Measurements from ENCODE around the gene ING5. TPM values are rescaled to one million over a fixed set of nuclear protein-coding genes. Genes with fewer than 3 reads are reported as not detected.
"Not testable (repeated sequence)": the region's sequence is repeated elsewhere in the genome, so short reads cannot be mapped to it uniquely, and the experiment has no call there.

The ING5 gene
- total and polyA plus RNA-seq, 3 experiments from 2014 or later: 19.5 to 48.4 (median 44.4) TPM

DNA sequence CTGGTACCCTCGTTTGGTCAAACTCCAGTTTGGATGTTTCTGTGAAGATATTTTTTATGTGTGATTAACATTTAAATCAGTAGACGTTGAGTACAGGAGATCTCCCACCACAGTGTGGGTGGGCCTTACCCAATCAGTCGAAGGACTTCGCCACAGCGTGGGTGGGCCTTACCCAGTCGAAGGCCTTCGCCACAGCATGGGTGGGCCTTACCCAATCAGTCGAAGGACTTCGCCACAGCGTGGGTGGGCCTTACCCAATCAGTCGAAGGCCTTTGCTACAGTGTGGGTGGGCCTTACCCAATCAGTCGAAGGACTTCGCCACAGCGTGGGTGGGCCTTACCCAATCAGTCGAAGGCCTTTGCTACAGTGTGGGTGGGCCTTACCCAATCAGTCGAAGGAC, 58.1 kb downstream of the ING5 start:
- H3K4me3 Mint-ChIP-seq: peak overlapping the region in 2 of 7 donors; percentile 8 to 10
- peaks cover 11 to 40% (median 17%) of the 10 kb centered on the region in 3 donors for H3K36me3 Mint-ChIP-seq
- H3K27ac Mint-ChIP-seq: peak overlapping the region in 5 of 8 donors; percentile 30 to 68 (median 48)
- H3K27ac ChIP-seq (ENCODE audit: low read depth, low read length); POLR2A ChIA-PET; H3K4me3 ChIP-seq (ENCODE audit: low read length); H3K9me3 Mint-ChIP-seq; H3K9me3 ChIP-seq (ENCODE audit: low read length); H3K27me3 ChIP-seq (ENCODE audit: insufficient read depth, low read length, poor library complexity, severe bottlenecking); H3K36me3 ChIP-seq (ENCODE audit: insufficient read depth, low read length); H3K27me3 Mint-ChIP-seq; CTCF ChIA-PET: not testable (repeated sequence)
- H3K4me1 Mint-ChIP-seq: peaks cover 31 to 40% (median 40%) of the 10 kb centered on the region in 3 donors
- peaks cover 22% of the 10 kb centered on the region for H3K4me1 ChIP-seq (ENCODE audit: insufficient read depth, low read length)
- peak in 1 of 5 donors; percentile 38 for DNase-seq

DNA sequence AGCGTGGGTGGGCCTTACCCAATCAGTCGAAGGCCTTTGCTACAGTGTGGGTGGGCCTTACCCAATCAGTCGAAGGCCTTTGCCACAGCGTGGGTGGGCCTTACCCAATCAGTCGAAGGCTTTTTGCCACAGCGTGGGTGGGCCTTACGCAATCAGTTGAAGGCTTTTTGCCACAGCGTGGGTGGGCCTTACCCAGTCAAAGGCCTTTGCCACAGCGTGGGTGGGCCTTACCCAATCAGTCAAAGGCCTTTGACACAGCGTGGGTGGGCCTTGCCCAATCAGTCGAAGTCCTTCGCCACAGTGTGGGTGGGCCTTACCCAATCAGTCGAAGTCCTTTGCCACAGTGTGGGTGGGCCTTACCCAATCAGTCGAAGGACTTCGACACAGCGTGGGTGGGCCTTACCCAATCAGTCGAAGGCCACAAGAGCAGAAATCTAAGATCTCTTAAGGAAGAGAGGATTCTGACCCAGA, 58.5 kb downstream of the ING5 start:
- peak in 1 of 5 donors; percentile 54 for DNase-seq
- Histone ChIP-seq H3K4me1 (ENCODE audit: insufficient read depth, low read length) (peaks cover 22% of the 10 kb centered on the region), H3K27me3 (ENCODE audit: insufficient read depth, low read length, poor library complexity, severe bottlenecking) (no peaks in the 10 kb centered on the region), H3K9me3 (ENCODE audit: low read length) (no peaks in the 10 kb centered on the region), H3K4me3 (ENCODE audit: low read length) (no peak overlapping the region), H3K27ac (ENCODE audit: low read depth, low read length) (no peak overlapping the region), H3K36me3 (ENCODE audit: insufficient read depth, low read length) (no peaks in the 10 kb centered on the region)
- peaks cover 0 to 8% of the 10 kb centered on the region in 2 donors for H3K27me3 Mint-ChIP-seq
- H3K4me3 Mint-ChIP-seq: no peak overlapping the region
- H3K9me3 Mint-ChIP-seq: peaks cover 0 to 3% (median 2%) of the 10 kb centered on the region in 5 donors
- CTCF ChIA-PET: no interaction called here
- H3K36me3 Mint-ChIP-seq: peaks cover 11 to 38% (median 17%) of the 10 kb centered on the region in 3 donors
- peak overlapping the region in 4 of 8 donors; percentile 15 to 88 (median 71) for H3K27ac Mint-ChIP-seq
- H3K4me1 Mint-ChIP-seq: peaks cover 31 to 40% (median 40%) of the 10 kb centered on the region in 3 donors
- POLR2A ChIA-PET: no interaction called here

DNA sequence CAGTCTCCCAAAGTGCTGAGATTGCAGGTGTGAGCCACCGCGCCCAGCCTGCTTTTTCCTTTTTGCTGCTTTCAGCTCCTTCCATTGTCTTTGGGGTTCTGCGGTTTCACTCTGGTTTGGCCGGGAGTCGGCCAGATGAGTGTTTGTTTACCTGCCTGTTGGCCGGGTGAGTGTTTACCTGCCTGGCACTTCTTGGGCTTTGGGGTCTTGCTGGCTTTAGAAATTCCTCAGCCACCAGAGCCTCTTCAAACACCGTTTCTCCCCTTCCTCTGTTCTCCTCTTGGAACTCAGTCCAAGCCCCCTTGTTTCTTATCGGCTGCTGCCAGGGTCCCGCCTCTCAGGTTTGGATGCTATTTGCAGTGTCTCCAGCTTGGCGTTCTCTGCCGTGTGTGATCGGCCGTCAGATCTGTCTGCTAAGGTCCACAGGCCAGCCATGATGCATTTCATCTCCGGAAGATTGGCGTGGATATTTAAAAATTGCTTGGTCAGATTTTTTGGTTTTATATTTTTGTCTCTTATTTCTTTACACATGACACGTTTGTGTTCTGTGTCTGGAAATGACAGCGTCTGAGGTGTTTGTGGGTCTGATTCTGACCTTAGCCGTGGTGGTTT, 60.6 kb downstream of the ING5 start:
- Mint-ChIP-seq H3K36me3 (peaks cover 9 to 22% (median 17%) of the 10 kb centered on the region in 3 donors), H3K27ac (peak overlapping the region; percentile 92 to 100 (median 98)), H3K4me3 (peak overlapping the region; percentile 53 to 87 (median 82)), H3K4me1 (peaks cover 31 to 40% (median 40%) of the 10 kb centered on the region in 3 donors), H3K27me3 (peaks cover 0 to 8% of the 10 kb centered on the region in 2 donors), H3K9me3 (peaks cover 0 to 3% (median 2%) of the 10 kb centered on the region in 5 donors)
- DNase-seq: peak in 3 of 5 donors; percentile 21 to 56 (median 31)
- CTCF ChIA-PET: interaction anchor here (1.0 to 4.3 kb wide), 12 partner anchors 15 to 116 kb away, joined by 3 to 14 read pairs (median 4); partner anchors contain the start of genes D2HGDH and RTP5
- Histone ChIP-seq H3K4me1 (ENCODE audit: insufficient read depth, low read length) (peaks cover 22% of the 10 kb centered on the region), H3K27ac (ENCODE audit: low read depth, low read length) (peak overlapping the region; percentile 85), H3K27me3 (ENCODE audit: insufficient read depth, low read length, poor library complexity, severe bottlenecking) (no peaks in the 10 kb centered on the region), H3K4me3 (ENCODE audit: low read length) (peak overlapping the region; percentile 31), H3K9me3 (ENCODE audit: low read length) (no peaks in the 10 kb centered on the region), H3K36me3 (ENCODE audit: insufficient read depth, low read length) (no peaks in the 10 kb centered on the region)
- POLR2A ChIA-PET: interaction anchor here (0.6 to 2.5 kb wide), 7 partner anchors 22 to 106 kb away, joined by 3 to 22 read pairs (median 9); partner anchors contain the start of genes D2HGDH, DTYMK and RTP5

DNA sequence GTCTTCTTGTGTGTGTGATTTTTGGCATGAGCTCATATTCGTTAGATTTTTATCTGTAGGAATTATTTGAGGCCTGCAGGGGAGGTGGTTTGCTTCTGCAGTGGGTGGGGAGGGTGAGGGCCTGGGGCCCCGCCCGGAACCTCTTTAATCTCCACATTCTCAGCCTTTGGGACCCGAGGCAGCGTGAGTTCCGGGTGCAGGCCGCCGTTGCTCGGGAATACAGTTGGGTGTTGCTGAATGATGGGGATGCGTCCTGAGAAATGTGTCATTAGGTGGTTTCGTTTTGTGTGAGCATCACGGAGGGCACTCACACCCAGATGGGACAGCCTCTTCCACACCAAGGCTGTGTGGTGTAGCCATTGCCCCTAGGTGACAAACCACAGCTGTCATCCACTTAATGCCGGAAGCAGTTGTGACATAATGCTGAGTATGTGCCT, 61.1 kb downstream of the ING5 start:
- Mint-ChIP-seq H3K4me1 (peaks cover 31 to 40% (median 40%) of the 10 kb centered on the region in 3 donors), H3K36me3 (peaks cover 9 to 20% (median 17%) of the 10 kb centered on the region in 3 donors), H3K9me3 (peaks cover 0 to 3% (median 2%) of the 10 kb centered on the region in 5 donors), H3K4me3 (peak overlapping the region; percentile 53 to 87 (median 82)), H3K27ac (peak overlapping the region; percentile 92 to 100 (median 98)), H3K27me3 (peaks cover 0 to 8% of the 10 kb centered on the region in 2 donors)
- Histone ChIP-seq H3K27ac (ENCODE audit: low read depth, low read length) (peak overlapping the region; percentile 85), H3K27me3 (ENCODE audit: insufficient read depth, low read length, poor library complexity, severe bottlenecking) (no peaks in the 10 kb centered on the region), H3K4me3 (ENCODE audit: low read length) (peak overlapping the region; percentile 31), H3K9me3 (ENCODE audit: low read length) (no peaks in the 10 kb centered on the region), H3K4me1 (ENCODE audit: insufficient read depth, low read length) (peaks cover 22% of the 10 kb centered on the region), H3K36me3 (ENCODE audit: insufficient read depth, low read length) (no peaks in the 10 kb centered on the region)
- DNase-seq: peak; percentile 30 to 94 (median 80)
- ChIA-PET POLR2A (interaction anchor here (0.7 to 2.5 kb wide), 8 partner anchors 23 to 448 kb away, joined by 3 to 22 read pairs (median 8); partner anchors contain the start of genes D2HGDH, DTYMK and RTP5), CTCF (interaction anchor here (1.0 to 4.3 kb wide), 12 partner anchors 16 to 116 kb away, joined by 3 to 14 read pairs (median 4); partner anchors contain the start of genes D2HGDH and RTP5)

DNA sequence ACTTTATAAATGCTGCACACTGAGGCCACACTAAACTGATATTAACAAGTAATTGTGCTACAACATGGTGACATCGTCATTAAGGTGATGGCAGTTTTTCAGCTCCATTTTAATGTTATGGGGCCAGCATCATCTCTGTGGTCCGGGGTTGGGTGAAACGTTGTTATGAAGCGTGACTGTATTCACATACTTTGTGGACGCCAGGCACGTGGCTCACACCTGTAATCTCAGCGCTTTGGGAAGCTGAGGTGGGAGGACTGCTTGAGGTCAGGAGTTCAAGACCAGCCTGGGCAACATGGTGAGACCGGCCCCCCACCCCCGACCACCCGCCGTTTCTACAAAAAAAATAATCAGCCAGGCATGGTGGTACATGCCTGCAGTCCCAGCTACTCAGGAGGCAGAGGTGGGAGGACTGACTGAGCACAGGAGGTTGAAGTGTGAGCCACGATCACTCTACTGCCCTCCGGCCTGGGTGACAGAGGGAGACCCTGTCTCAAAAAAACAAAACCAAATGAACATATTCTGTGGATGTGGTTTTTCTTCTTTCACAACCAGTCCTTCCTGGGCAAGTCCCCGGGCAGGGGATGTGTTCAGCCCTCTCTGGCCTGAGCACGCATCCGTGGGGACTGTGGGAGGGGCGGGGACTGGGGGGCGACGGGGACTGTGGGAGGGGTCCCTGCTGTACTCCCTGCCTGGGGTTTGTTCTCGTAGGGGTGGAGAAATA, 61.9 kb downstream of the ING5 start:
- H3K4me1 Mint-ChIP-seq: peaks cover 31 to 44% (median 40%) of the 10 kb centered on the region in 3 donors
- H3K27me3 Mint-ChIP-seq: peaks cover 0 to 8% of the 10 kb centered on the region in 2 donors
- no peaks in the 10 kb centered on the region for H3K36me3 ChIP-seq (ENCODE audit: insufficient read depth, low read length)
- peak overlapping the region; percentile 31 for H3K4me3 ChIP-seq (ENCODE audit: low read length)
- H3K4me3 Mint-ChIP-seq: peak overlapping the region; percentile 53 to 87 (median 82)
- CTCF ChIA-PET: interaction anchor here (0.9 to 4.3 kb wide), 9 partner anchors 17 to 115 kb away, joined by 3 to 14 read pairs (median 5); partner anchors contain the start of genes D2HGDH and RTP5
- no peaks in the 10 kb centered on the region for H3K9me3 ChIP-seq (ENCODE audit: low read length)
- H3K9me3 Mint-ChIP-seq: peaks cover 0 to 3% (median 2%) of the 10 kb centered on the region in 5 donors
- peaks cover 9 to 18% (median 17%) of the 10 kb centered on the region in 3 donors for H3K36me3 Mint-ChIP-seq
- H3K4me1 ChIP-seq (ENCODE audit: insufficient read depth, low read length): peaks cover 22% of the 10 kb centered on the region
- peak in 4 of 5 donors; percentile 31 to 74 (median 34) for DNase-seq
- H3K27me3 ChIP-seq (ENCODE audit: insufficient read depth, low read length, poor library complexity, severe bottlenecking): no peaks in the 10 kb centered on the region
- H3K27ac Mint-ChIP-seq: peak overlapping the region; percentile 92 to 100 (median 98)
- POLR2A ChIA-PET: interaction anchor here (0.7 to 2.5 kb wide), 8 partner anchors 23 to 449 kb away, joined by 3 to 22 read pairs (median 8); partner anchors contain the start of genes D2HGDH, DTYMK and RTP5
- H3K27ac ChIP-seq (ENCODE audit: low read depth, low read length): peak overlapping the region; percentile 85

DNA sequence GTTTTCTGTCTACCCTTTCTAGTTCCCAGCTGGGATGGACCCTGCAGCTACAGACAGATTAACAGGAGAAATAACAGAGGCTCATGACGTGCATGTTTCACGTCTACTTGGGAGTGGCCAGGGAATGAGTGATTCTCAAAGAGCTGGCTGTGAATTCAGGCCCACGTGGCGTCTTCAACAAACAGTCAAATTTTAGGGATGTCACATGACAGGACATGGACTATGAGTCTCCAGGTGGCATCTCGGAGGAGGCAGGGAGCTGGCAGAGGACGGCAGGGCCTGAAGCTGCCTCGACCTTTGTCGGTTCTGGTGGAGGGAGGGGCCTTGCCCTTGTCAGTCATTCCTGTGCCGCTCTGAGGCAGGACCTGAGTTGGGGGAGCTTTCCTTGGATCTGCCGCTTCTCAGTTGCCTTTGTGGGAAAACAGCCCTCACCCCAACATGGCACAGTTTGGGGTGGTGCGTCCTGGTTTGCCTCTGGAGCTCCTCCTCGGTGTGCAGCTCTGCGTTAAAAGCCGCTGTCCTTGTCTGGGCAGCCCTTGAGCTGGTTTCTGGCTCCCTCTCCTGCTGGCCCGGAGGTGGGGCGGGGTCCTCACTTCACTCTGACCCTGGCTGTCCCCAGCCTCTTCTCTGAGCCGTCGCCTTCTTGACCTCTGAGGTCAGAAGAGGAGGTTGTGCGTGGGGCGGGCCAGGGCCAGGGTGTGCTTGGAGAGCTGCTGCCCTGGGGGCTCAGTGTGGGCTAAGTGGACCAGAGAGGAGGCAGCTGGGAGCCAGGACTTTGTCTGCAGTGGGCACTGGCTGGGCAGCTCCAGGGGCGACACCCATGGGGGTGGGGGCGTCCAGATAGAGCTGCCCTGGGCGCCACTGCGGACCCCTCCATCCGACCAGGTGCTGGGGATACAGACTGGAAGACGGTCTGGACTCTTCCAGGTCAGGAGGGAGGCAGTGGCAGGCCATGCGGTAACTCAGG, 62.7 kb downstream of the ING5 start:
- POLR2A ChIA-PET: interaction anchor here (0.5 to 2.5 kb wide), 3 partner anchors 14 to 104 kb away, joined by 3 to 22 read pairs (median 22); partner anchors contain the start of genes D2HGDH and RTP5
- Mint-ChIP-seq H3K4me1 (peaks cover 28 to 44% (median 33%) of the 10 kb centered on the region in 3 donors), H3K36me3 (peaks cover 4 to 10% (median 9%) of the 10 kb centered on the region in 3 donors), H3K27ac (peak overlapping the region; percentile 43 to 100 (median 96)), H3K9me3 (peaks cover 0 to 3% (median 2%) of the 10 kb centered on the region in 5 donors), H3K4me3 (peak overlapping the region in 5 of 7 donors; percentile 19 to 87 (median 84)), H3K27me3 (peaks cover 0 to 8% of the 10 kb centered on the region in 2 donors)
- Histone ChIP-seq H3K4me1 (ENCODE audit: insufficient read depth, low read length) (peaks cover 22% of the 10 kb centered on the region), H3K27ac (ENCODE audit: low read depth, low read length) (peak overlapping the region; percentile 85), H3K27me3 (ENCODE audit: insufficient read depth, low read length, poor library complexity, severe bottlenecking) (no peaks in the 10 kb centered on the region), H3K9me3 (ENCODE audit: low read length) (no peaks in the 10 kb centered on the region), H3K4me3 (ENCODE audit: low read length) (no peak overlapping the region), H3K36me3 (ENCODE audit: insufficient read depth, low read length) (no peaks in the 10 kb centered on the region)
- peak in 2 of 5 donors; percentile 21 to 49 for DNase-seq
- CTCF ChIA-PET: interaction anchor here (0.8 to 4.3 kb wide), 4 partner anchors 22 to 40 kb away, joined by 3 to 14 read pairs (median 4); partner anchors contain the start of gene D2HGDH
